H1 (cell line): ENCODE results near the gene KDM2A. TPM values are rescaled to one million over a fixed set of nuclear protein-coding genes. Genes with fewer than 3 reads are reported as not detected.

Source experiments
- CTCF ChIA-PET: fragments of 300-600 bp; sonication (Branson Sonifier 250); formaldehyde crosslinking; loops from one replicate; lab custom pipeline; 2021; ENCODE audit not compliant: partially characterized antibody; lab: Charles Lee
- POLR2A ChIA-PET: fragments of 300-600 bp; sonication (Branson Sonifier 250); formaldehyde crosslinking; loops from one replicate; lab custom pipeline; 2021; ENCODE audit warnings: inconsistent platforms; ENCODE audit not compliant: partially characterized antibody; lab: Charles Lee
- DNase-seq, 2 experiments: peaks; one replicate each; pipeline versions ENCODE4 v3.0.0 to v3.0.0-alpha.2; 2010 to 2022; ENCODE audit warnings: low spot score in 2 of 2, low read depth in 1 of 2, mixed read lengths in 1 of 2
- FAIRE-seq: peaks from 2 replicates; lab custom pipeline; 2011; peaks lifted over from hg19 to GRCh38; lab: Jason Lieb, UNC
- H2AFZ ChIP-seq: 2 replicates; pipeline ENCODE4 v1.8.1; 2012; ENCODE audit warnings: low read length, inconsistent platforms
- H2AK5ac ChIP-seq: 2 replicates; pipeline ENCODE4 v1.6.1; 2013; ENCODE audit warnings: low read depth, low read length
- H2BK120ac ChIP-seq: replicated peaks from 2 replicates; pipeline ENCODE3; 2013; ENCODE audit warnings: low read depth, low read length, inconsistent platforms
- H2BK12ac ChIP-seq: 2 replicates; pipeline ENCODE4 v1.6.1; 2013; ENCODE audit warnings: low read depth, low read length
- H2BK15ac ChIP-seq: 2 replicates; pipeline ENCODE4 v1.6.1; 2013; ENCODE audit warnings: low read length
- H2BK20ac ChIP-seq: 2 replicates; pipeline ENCODE4 v1.6.1; 2013; ENCODE audit warnings: low read length
- H2BK5ac ChIP-seq: 2 replicates; pipeline ENCODE4 v1.6.1; 2013; ENCODE audit warnings: low read depth, low read length
- H3K14ac ChIP-seq: 2 replicates; pipeline ENCODE4 v1.6.1; 2013; ENCODE audit warnings: inconsistent platforms; ENCODE audit not compliant: insufficient read length
- H3K18ac ChIP-seq: 2 replicates; pipeline ENCODE4 v1.6.1; 2013; ENCODE audit warnings: low read length; ENCODE audit errors: extremely low read depth
- H3K23ac ChIP-seq: 2 replicates; pipeline ENCODE4 v1.6.1; 2013; ENCODE audit warnings: inconsistent platforms; ENCODE audit not compliant: insufficient read length
- H3K23me2 ChIP-seq: 2 replicates; pipeline ENCODE4 v1.6.1; 2013; ENCODE audit warnings: low read depth, low read length
- H3K27ac ChIP-seq: 2 replicates; pipeline ENCODE4 v1.6.1; 2011; ENCODE audit warnings: low read depth, low read length, inconsistent platforms
- H3K27me3 ChIP-seq, 4 experiments: replicated peaks in 1 of 4; 1 replicate in 1 of 4; 2 replicates in 3 of 4; pipeline versions ENCODE4 v1.6.1 to v1.8.1; 2011 to 2013; ENCODE audit warnings: low read length in 3 of 4, mild to moderate bottlenecking in 3 of 4, inconsistent platforms in 2 of 4, mixed read lengths in 2 of 4, moderate library complexity in 1 of 4; ENCODE audit not compliant: control insufficient read depth in 3 of 4, insufficient read depth in 3 of 4; ENCODE audit errors: extremely low read depth in 1 of 4
- H3K36me3 ChIP-seq, 4 experiments: 2 replicates each; pipeline versions ENCODE4 v1.6.1 to v1.8.1; 2011 to 2013; ENCODE audit warnings: mild to moderate bottlenecking in 4 of 4, low read length in 3 of 4, moderate library complexity in 2 of 4, control low read depth in 1 of 4, inconsistent platforms in 1 of 4; ENCODE audit not compliant: insufficient read depth in 4 of 4, control insufficient read depth in 2 of 4
- H3K4ac ChIP-seq: replicated peaks from 2 replicates; pipeline ENCODE3; 2013; ENCODE audit warnings: low read length, low read depth, mixed read lengths, inconsistent platforms; ENCODE audit not compliant: insufficient read length
- H3K4me1 ChIP-seq, 4 experiments: replicated peaks in 1 of 4; 1 replicate in 1 of 4; 2 replicates in 3 of 4; pipeline versions ENCODE4 v1.6.1 to v1.8.1; 2011 to 2013; ENCODE audit warnings: low read length in 3 of 4, inconsistent platforms in 2 of 4, mixed read lengths in 1 of 4; ENCODE audit not compliant: insufficient read depth in 4 of 4, control insufficient read depth in 3 of 4
- H3K4me2 ChIP-seq, 2 experiments: 2 replicates each; pipeline versions ENCODE4 v1.6.1 to v1.8.1; 2011 to 2013; ENCODE audit warnings: low read depth in 2 of 2, low read length in 2 of 2, control low read depth in 1 of 2, inconsistent platforms in 1 of 2, mild to moderate bottlenecking in 1 of 2; ENCODE audit not compliant: insufficient read depth in 1 of 2
- H3K4me3 ChIP-seq, 4 experiments: fragments of 200-600, 300-600 bp in 1 of 4; sonication (generic), shearing (Covaris generic), sonication (Bioruptor Twin) in 1 of 4; 2 replicates each; pipeline versions ENCODE4 v1.5.1 to v1.8.1; 2011 to 2016; ENCODE audit warnings: low read length in 4 of 4, low read depth in 3 of 4, control low read depth in 2 of 4, inconsistent platforms in 2 of 4, mild to moderate bottlenecking in 2 of 4, mixed read lengths in 1 of 4, moderate library complexity in 1 of 4; ENCODE audit not compliant: insufficient read depth in 2 of 4; ENCODE audit errors: extremely low read depth in 1 of 4
- H3K56ac ChIP-seq: replicated peaks from 2 replicates; pipeline ENCODE3; 2013; ENCODE audit warnings: low read depth, mild to moderate bottlenecking, mixed read lengths, low read length, inconsistent platforms; ENCODE audit not compliant: insufficient read length
- H3K79me1 ChIP-seq: 2 replicates; pipeline ENCODE4 v1.6.1; 2013; ENCODE audit warnings: low read depth, low read length, control low read depth
- H3K79me2 ChIP-seq, 2 experiments: 2 replicates each; pipeline versions ENCODE4 v1.6.1 to v1.8.1; 2012 to 2013; ENCODE audit warnings: low read length in 2 of 2, mild to moderate bottlenecking in 2 of 2, inconsistent platforms in 1 of 2; ENCODE audit not compliant: insufficient read depth in 2 of 2, control insufficient read depth in 1 of 2
- H3K9ac ChIP-seq, 4 experiments: replicated peaks in 1 of 4; 1 replicate in 1 of 4; 2 replicates in 3 of 4; pipeline versions ENCODE4 v1.6.1 to v1.8.1; 2011 to 2013; ENCODE audit warnings: low read depth in 3 of 4, low read length in 3 of 4, control low read depth in 2 of 4, mild to moderate bottlenecking in 2 of 4, moderate library complexity in 2 of 4, inconsistent platforms in 1 of 4; ENCODE audit errors: extremely low read depth in 1 of 4
- H3K9me3 ChIP-seq, 2 experiments: 2 replicates each; pipeline versions ENCODE4 v1.6.1 to v1.8.1; 2012 to 2013; ENCODE audit warnings: mild to moderate bottlenecking in 2 of 2, moderate library complexity in 2 of 2, control low read depth in 1 of 2, inconsistent platforms in 1 of 2, low read depth in 1 of 2, low read length in 1 of 2, mixed read lengths in 1 of 2; ENCODE audit not compliant: insufficient read depth in 2 of 2
- H4K20me1 ChIP-seq, 2 experiments: replicated peaks in 1 of 2; 2 replicates each; pipeline versions ENCODE3 to v1.8.1; 2011 to 2013; ENCODE audit warnings: inconsistent platforms in 2 of 2, low read length in 2 of 2, mild to moderate bottlenecking in 1 of 2; ENCODE audit not compliant: insufficient read depth in 2 of 2, control insufficient read depth in 1 of 2
- H4K5ac ChIP-seq: 2 replicates; pipeline ENCODE4 v1.6.1; 2013; ENCODE audit warnings: low read length, low read depth, mixed read lengths, inconsistent platforms; ENCODE audit not compliant: insufficient read length
- H4K8ac ChIP-seq: 2 replicates; pipeline ENCODE4 v1.8.0; 2013; ENCODE audit warnings: mild to moderate bottlenecking, moderate library complexity, low read length, inconsistent platforms; ENCODE audit not compliant: insufficient read depth; ENCODE audit errors: extremely low read depth
- H4K91ac ChIP-seq: replicated peaks from 2 replicates; pipeline ENCODE3; 2013; ENCODE audit warnings: low read length, mixed read lengths, inconsistent platforms; ENCODE audit not compliant: insufficient read length
- ATF3 ChIP-seq: IDR thresholded peaks from 2 replicates; pipeline ENCODE4 v1.6.1; 2011; ENCODE audit warnings: low read depth, mild to moderate bottlenecking, low read length; ENCODE audit not compliant: insufficient read depth
- EZH2 ChIP-seq: fragments of 200-600 bp; sonication (generic); IDR thresholded peaks from 2 replicates; pipeline ENCODE4 v1.7.1; 2012; ENCODE audit warnings: low read depth, mild to moderate bottlenecking, moderate library complexity, low read length, inconsistent platforms; ENCODE audit not compliant: severe bottlenecking
- JUND ChIP-seq: IDR thresholded peaks from 2 replicates; pipeline ENCODE4 v1.6.1; 2011; ENCODE audit warnings: mild to moderate bottlenecking, improper control_type of control experiment, low read length
- KDM5A ChIP-seq: fragments of 200-600 bp; IDR thresholded peaks from 2 replicates; pipeline ENCODE4 v1.7.1; 2012; ENCODE audit warnings: mild to moderate bottlenecking, low read length, inconsistent platforms, mixed read lengths
- RXRA ChIP-seq: IDR thresholded peaks from 2 replicates; pipeline ENCODE4 v1.6.1; 2011; ENCODE audit warnings: low read depth, mild to moderate bottlenecking, low read length, moderate library complexity; ENCODE audit not compliant: insufficient read depth
- SP1 ChIP-seq: IDR thresholded peaks from 2 replicates; pipeline ENCODE4 v1.6.1; 2011; ENCODE audit warnings: low read depth, low read length
- SUZ12 ChIP-seq: fragments of 200-600 bp; sonication (generic); IDR thresholded peaks from 2 replicates; pipeline ENCODE4 v1.6.1; 2012; ENCODE audit warnings: mild to moderate bottlenecking, inconsistent platforms, low read length, moderate library complexity, mixed read lengths
- WGBS, 2 experiments: shearing (Covaris generic) in 1 of 2; methylation state at CpG; one replicate each; pipeline versions ENCODE4 v1.1.6 to v1.1.7; 2013 to 2015; ENCODE audit warnings: low lambda C conversion rate in 2 of 2, mixed read lengths in 2 of 2, inconsistent platforms in 1 of 2, low coverage in 1 of 2, missing lambda C conversion rate in 1 of 2; ENCODE audit not compliant: insufficient replicate concordance in 2 of 2, insufficient coverage in 1 of 2, insufficient read length in 1 of 2; ENCODE audit errors: extremely low coverage in 1 of 2, missing lambda C conversion rate in 1 of 2; 5-methylcytosine and 5-hydroxymethylcytosine counted together
- polyA plus RNA-seq, 7 experiments: library from polyadenylated mRNA; depleted of rRNA in 3 of 7; stranded (reverse) in 5 of 7; unstranded in 2 of 7; fragments of >200 nt in 5 of 7; fragments of 200-250 nt in 2 of 7; gene quantifications; 1 replicate in 5 of 7; 2 replicates in 1 of 7; 4 replicates in 1 of 7; pipeline versions ENCODE4 v1.2.1 to v1.2.3, GENCODE V29; 2011 to 2013; ENCODE audit warnings: missing spikeins in 2 of 7, mixed read lengths in 2 of 7
- total RNA-seq: library from RNA; stranded (reverse); fragmentation: NEBNext Ultra II Directional; extraction: Animal tissue kit (Norgen Biotek cat#: 25700); gene quantifications from 2 replicates; pipeline ENCODE4 v1.2.1, GENCODE V29; 2021

The KDM2A gene
- total and polyA plus RNA-seq, 2 of the 8 experiments (the other 6 are each of a cell fraction or from before 2014, with no cell fraction given) = 55.4 to 66.2 TPM

GRCh38 chr11:67299471-67300191, 180.6 kb downstream of the KDM2A start:
- H3K4me1 ChIP-seq = peaks cover 0 to 19% (median 15%) of the 10 kb centered on the region in 4 experiments; a peak in 5 of 7 replicates
- POLR2A ChIA-PET = interaction anchor here (1.4 to 9.7 kb wide), 3 partner anchors 9 to 20 kb away, joined by 3 to 106 read pairs (median 4); partner anchors contain the start of gene ANKRD13D
- no peak overlapping the region for H2BK15ac ChIP-seq
- no peak overlapping the region for H3K27ac ChIP-seq
- no peak overlapping the region; the same call in 1 of the 2 replicates for H4K8ac ChIP-seq
- H4K91ac ChIP-seq = no peak overlapping the region
- H3K79me1 ChIP-seq = no peaks in the 10 kb centered on the region; the same call in 1 of the 2 replicates
- no peaks in the 10 kb centered on the region; a peak in 1 of 4 replicates for H3K9me3 ChIP-seq
- H3K4me3 ChIP-seq = no peak overlapping the region
- H2AFZ ChIP-seq = no peak overlapping the region
- H2BK20ac ChIP-seq = no peak overlapping the region
- no peak overlapping the region for H3K18ac ChIP-seq
- peaks cover 19% of the 10 kb centered on the region; the same call in 1 of the 2 replicates for H3K23me2 ChIP-seq
- peaks cover 0 to 7% of the 10 kb centered on the region in 2 experiments for H4K20me1 ChIP-seq
- H4K5ac ChIP-seq = no peak overlapping the region
- peaks cover 0 to 8% (median 6%) of the 10 kb centered on the region in 4 experiments; a peak in 5 of 7 replicates for H3K27me3 ChIP-seq
- H3K36me3 ChIP-seq = peaks cover 0 to 21% (median 10%) of the 10 kb centered on the region in 4 experiments; a peak in 3 of 8 replicates
- H3K14ac ChIP-seq = no peak overlapping the region
- no peak overlapping the region for H3K23ac ChIP-seq
- no peak overlapping the region for H3K56ac ChIP-seq
- H3K79me2 ChIP-seq = no peaks in the 10 kb centered on the region
- no peak overlapping the region for H2BK120ac ChIP-seq
- CTCF ChIA-PET = interaction anchor here (0.9 to 2.2 kb wide), 10 partner anchors 8 to 217 kb away, joined by 3 to 10 read pairs (median 4); partner anchors contain the start of gene ANKRD13D
- no peak overlapping the region for H3K4ac ChIP-seq
- H2AK5ac ChIP-seq = no peak overlapping the region
- no peak for DNase-seq
- no peak overlapping the region for H3K4me2 ChIP-seq
- H2BK5ac ChIP-seq = no peak overlapping the region
- no peak for FAIRE-seq
- H3K9ac ChIP-seq = no peak overlapping the region
- 86% methylated on average over 17 of the region's 29 CpGs; no CpG with 5 or more reads in 1 of the 2 experiments for WGBS, 2 experiments
- no peak overlapping the region for H2BK12ac ChIP-seq
- TF ChIP-seq EZH2 = no peak
- no peak for TF ChIP-seq SUZ12
- no peak for TF ChIP-seq JUND
- no peak for TF ChIP-seq ATF3
- TF ChIP-seq RXRA = no peak
- TF ChIP-seq KDM5A = no peak
- TF ChIP-seq SP1 = no peak
